PC-3 (cell line): ENCODE measurements around the gene CTRB2. TPM values are rescaled to one million over a fixed set of nuclear protein-coding genes. Genes with fewer than 3 reads are reported as not detected.
A peak's percentile ranks its signal among the peaks of the same experiment; 100 is the strongest.

Experiments used
- ATAC-seq: fragments of 200-7000 bp; cut with Tn5 transposase; 2 replicates; pipeline ENCODE4 v1.9.1; 2020; ENCODE audit warnings: mild to moderate bottlenecking, moderate library complexity
- BruUV-seq: library from RNA; stranded (reverse); fragments of 400-500 nt; replicated peaks from 2 replicates; lab custom pipeline; 2021; lab: Mats Ljungman, UMichigan
- CTCF ChIA-PET: fragments of 300-600 bp; sonication (Branson Sonifier 250); formaldehyde crosslinking; loops from one replicate; lab custom pipeline; 2022; ENCODE audit warnings: antibody characterized with exemption; lab: Charles Lee
- POLR2A ChIA-PET: fragments of 300-600 bp; sonication (Branson Sonifier 250); formaldehyde crosslinking; loops from one replicate; lab custom pipeline; 2022; ENCODE audit warnings: antibody characterized with exemption; ENCODE audit not compliant: unreplicated experiment; lab: Charles Lee
- DNase-seq: peaks from one replicate; pipeline ENCODE4 v3.0.0-alpha.2; 2015
- H2AFZ ChIP-seq: fragments of 300-600 bp; sonication (generic); 2 replicates; pipeline ENCODE4 v1.6.0; 2016; ENCODE audit warnings: antibody characterized with exemption, low read length
- H3F3A ChIP-seq: fragments of 300-600 bp; sonication (generic); one replicate; pipeline ENCODE4 v1.6.0; 2017; ENCODE audit warnings: antibody characterized with exemption, low read length, control low read depth, mild to moderate bottlenecking; ENCODE audit not compliant: unreplicated experiment
- H3K27ac ChIP-seq: fragments of 300-600 bp; sonication (generic); 2 replicates; pipeline ENCODE4 v1.5.1; 2016; ENCODE audit warnings: mild to moderate bottlenecking, low read length
- H3K27me3 ChIP-seq: fragments of 300-600 bp; sonication (generic); 2 replicates; pipeline ENCODE4 v1.6.1; 2016; ENCODE audit warnings: low read length, mixed read lengths
- H3K36me3 ChIP-seq: fragments of 300-600 bp; sonication (generic); 2 replicates; pipeline ENCODE4 v1.6.1; 2016; ENCODE audit warnings: low read depth, mixed run types, low read length, mixed read lengths
- H3K4me1 ChIP-seq: fragments of 300-600 bp; sonication (generic); 2 replicates; pipeline ENCODE4 v1.5.1; 2016; ENCODE audit warnings: low read length; ENCODE audit not compliant: insufficient read depth
- H3K4me2 ChIP-seq: fragments of 300-600 bp; sonication (generic); 2 replicates; pipeline ENCODE4 v1.6.0; 2016; ENCODE audit warnings: low read length
- H3K4me3 ChIP-seq: fragments of 300-600 bp; sonication (generic); 2 replicates; pipeline ENCODE4 v1.5.1; 2016; ENCODE audit warnings: mild to moderate bottlenecking, low read length, mixed read lengths
- H3K79me2 ChIP-seq: fragments of 300-600 bp; sonication (generic); 2 replicates; pipeline ENCODE4 v1.6.1; 2017; ENCODE audit warnings: low read length, mixed read lengths
- H3K9ac ChIP-seq: fragments of 300-600 bp; sonication (generic); 2 replicates; pipeline ENCODE4 v1.6.0; 2016; ENCODE audit warnings: mild to moderate bottlenecking, low read length
- H3K9me2 ChIP-seq: fragments of 300-600 bp; sonication (generic); replicated peaks from 2 replicates; pipeline ENCODE4 v1.6.1; 2016; ENCODE audit warnings: mixed run types, low read length, mixed read lengths
- H3K9me3 ChIP-seq: fragments of 300-600 bp; sonication (generic); 2 replicates; pipeline ENCODE4 v1.6.1; 2016; ENCODE audit warnings: low read length, mixed read lengths
- H4K20me1 ChIP-seq: fragments of 300-600 bp; sonication (generic); 2 replicates; pipeline ENCODE4 v1.6.1; 2016; ENCODE audit warnings: low read length, mixed read lengths
- CTCF ChIP-seq: fragments of 300-600 bp; sonication (generic); conservative IDR thresholded peaks from 2 replicates; pipeline ENCODE4 v1.5.1; 2017; ENCODE audit warnings: antibody characterized with exemption, low read depth, mild to moderate bottlenecking, low read length
- EZH2 ChIP-seq: fragments of 300-600 bp; sonication (generic); IDR thresholded peaks from one replicate; pipeline ENCODE4 v1.6.1; 2017; ENCODE audit warnings: antibody characterized with exemption, mild to moderate bottlenecking, low read length; ENCODE audit not compliant: unreplicated experiment
- EZH2phosphoT487 ChIP-seq: fragments of 300-600 bp; sonication (generic); IDR thresholded peaks from 2 replicates; pipeline ENCODE4 v1.6.1; 2018; ENCODE audit warnings: mild to moderate bottlenecking, antibody characterized with exemption, low read length, borderline replicate concordance
- intact Hi-C: fragments of 100-400 bp; cut with micrococcal nuclease; formaldehyde crosslinking; loops from 2 replicates; pipeline ENCODE4 v1.9.0; 2023
- total RNA-seq: library from RNA; depleted of rRNA; stranded (reverse); fragments of >200 nt; gene quantifications from 2 replicates; pipeline ENCODE4 v1.2.3, GENCODE V29; 2014

CTRB2 gene
- total RNA-seq, 1 experiment from 2014 or later = not detected

GRCh38 chr16:75193265-75193650, 13.7 kb downstream of the CTRB2 start:
- Histone ChIP-seq H3K79me2 (no peaks in the 10 kb centered on the region), H3K36me3 (no peaks in the 10 kb centered on the region), H3K27me3 (no peaks in the 10 kb centered on the region), H3K4me1 (peaks cover 9% of the 10 kb centered on the region), H3F3A (no peaks in the 10 kb centered on the region), H2AFZ (no peak overlapping the region), H3K4me3 (no peak overlapping the region), H3K9me3 (no peaks in the 10 kb centered on the region), H4K20me1 (no peaks in the 10 kb centered on the region), H3K9ac (no peak overlapping the region), H3K4me2 (no peak overlapping the region), H3K27ac (no peak overlapping the region), H3K9me2 (no peaks in the 10 kb centered on the region)
- no TSS peak for BruUV-seq
- intact Hi-C loops = no loop called here
- CTCF ChIA-PET = no interaction called here
- TF ChIP-seq EZH2phosphoT487 (no peak), CTCF (no peak), EZH2 (no peak)
- POLR2A ChIA-PET = no interaction called here
- no peak for DNase-seq
- no peak for ATAC-seq

- DNase-seq (peak; percentile 26), ATAC-seq (no peak)
- H3F3A ChIP-seq = no peaks in the 10 kb centered on the region
- TF ChIP-seq EZH2phosphoT487 = no peak
- no peak for TF ChIP-seq EZH2
- TF ChIP-seq CTCF = no peak
- H2AFZ ChIP-seq = no peak overlapping the region
- BruUV-seq = no TSS peak
- intact Hi-C loops = no loop called here
- H3K4me3 ChIP-seq = no peak overlapping the region
- H3K27ac ChIP-seq = no peak overlapping the region
- H3K27me3 ChIP-seq = no peaks in the 10 kb centered on the region
- H3K9me3 ChIP-seq = no peaks in the 10 kb centered on the region
- no peak overlapping the region for H3K4me2 ChIP-seq
- H3K79me2 ChIP-seq = no peaks in the 10 kb centered on the region
- no peak overlapping the region for H3K9ac ChIP-seq
- H4K20me1 ChIP-seq = no peaks in the 10 kb centered on the region
- H3K36me3 ChIP-seq = no peaks in the 10 kb centered on the region
- no peaks in the 10 kb centered on the region for H3K9me2 ChIP-seq
- H3K4me1 ChIP-seq = peaks cover 9% of the 10 kb centered on the region
- ChIA-PET CTCF (no interaction called here), POLR2A (no interaction called here)
These were observed 14.2 kb downstream of the CTRB2 start for GRCh38 chr16:75192606-75193264.

- H3F3A ChIP-seq = no peaks in the 10 kb centered on the region
- ChIA-PET POLR2A (no interaction called here), CTCF (no interaction called here)
- H3K4me1 ChIP-seq = peaks cover 9% of the 10 kb centered on the region
- DNase-seq (no peak), ATAC-seq (no peak)
- H3K27ac ChIP-seq = no peak overlapping the region
- H3K9me3 ChIP-seq = no peaks in the 10 kb centered on the region
- no peaks in the 10 kb centered on the region for H3K79me2 ChIP-seq
- no peaks in the 10 kb centered on the region for H4K20me1 ChIP-seq
- intact Hi-C loops = no loop called here
- H3K4me2 ChIP-seq = no peak overlapping the region
- no peaks in the 10 kb centered on the region for H3K9me2 ChIP-seq
- H2AFZ ChIP-seq = no peak overlapping the region
- H3K36me3 ChIP-seq = no peaks in the 10 kb centered on the region
- no peak overlapping the region for H3K4me3 ChIP-seq
- BruUV-seq = no TSS peak
- TF ChIP-seq EZH2 (no peak), EZH2phosphoT487 (no peak), CTCF (no peak)
- no peaks in the 10 kb centered on the region for H3K27me3 ChIP-seq
- no peak overlapping the region for H3K9ac ChIP-seq
These were observed 17.2 kb downstream of the CTRB2 start for GRCh38 chr16:75189638-75190245.
